Liver (tissue), 9 donors: ENCODE measurements around the gene RTF1. TPM values are rescaled to one million over a fixed set of nuclear protein-coding genes. Genes with fewer than 3 reads are reported as not detected.

ENCODE experiments used
- DNase-seq: peaks from one replicate; pipeline ENCODE4 v3.0.0-alpha.2; 2017; ENCODE audit warnings: low spot score
- H3K27ac ChIP-seq, 2 donors: one replicate each; pipeline ENCODE4 v1.7.0; 2013; ENCODE audit warnings: inconsistent platforms in 2 of 2, low read length in 2 of 2, control low read depth in 1 of 2, low read depth in 1 of 2, mild to moderate bottlenecking in 1 of 2
- H3K27me3 ChIP-seq, 4 donors: one replicate each; pipeline versions ENCODE4 v1.6.1 to v1.7.0; 2013; ENCODE audit warnings: low read length in 3 of 4, inconsistent platforms in 1 of 4, mild to moderate bottlenecking in 1 of 4, moderate library complexity in 1 of 4; ENCODE audit not compliant: control insufficient read depth in 4 of 4, insufficient read depth in 4 of 4
- H3K36me3 ChIP-seq, 4 donors: one replicate each; pipeline versions ENCODE4 v1.6.1 to v1.7.0; 2013; ENCODE audit warnings: low read length in 3 of 4, mild to moderate bottlenecking in 3 of 4, low read depth in 1 of 4, moderate library complexity in 1 of 4; ENCODE audit not compliant: control insufficient read depth in 4 of 4, insufficient read depth in 3 of 4
- H3K4me1 ChIP-seq, 4 donors: one replicate each; pipeline versions ENCODE4 v1.6.1 to v1.7.0; 2013; ENCODE audit warnings: low read length in 3 of 4, mild to moderate bottlenecking in 3 of 4, moderate library complexity in 1 of 4; ENCODE audit not compliant: control insufficient read depth in 4 of 4, insufficient read depth in 4 of 4
- H3K4me3 ChIP-seq, 3 donors: one replicate each; pipeline versions ENCODE4 v1.6.1 to v1.7.0; 2013; ENCODE audit warnings: low read length in 3 of 3, control low read depth in 1 of 3, low read depth in 1 of 3, mild to moderate bottlenecking in 1 of 3
- H3K9ac ChIP-seq, 2 donors: one replicate each; pipeline ENCODE4 v1.7.0; 2013; ENCODE audit warnings: low read length in 2 of 2, mild to moderate bottlenecking in 2 of 2, moderate library complexity in 2 of 2, control low read depth in 1 of 2, low read depth in 1 of 2
- H3K9me3 ChIP-seq, 4 donors: one replicate each; pipeline versions ENCODE4 v1.6.1 to v1.7.0; 2013; ENCODE audit warnings: low read length in 3 of 4; ENCODE audit not compliant: control insufficient read depth in 4 of 4
- EGR1 ChIP-seq, 2 donors: IDR thresholded peaks; 2 replicates each; pipeline ENCODE4 v1.6.1; 2016 to 2018; ENCODE audit warnings: antibody characterized with exemption in 2 of 2, low read depth in 2 of 2
- FOXA1 ChIP-seq: IDR thresholded peaks from 2 replicates; pipeline ENCODE4 v1.6.1; 2016; ENCODE audit warnings: antibody characterized with exemption
- FOXA2 ChIP-seq: IDR thresholded peaks from 2 replicates; pipeline ENCODE4 v1.6.1; 2016; ENCODE audit warnings: antibody characterized with exemption
- GABPA ChIP-seq, 2 donors: IDR thresholded peaks in 1 of 2; conservative IDR thresholded peaks in 1 of 2; 2 replicates each; pipeline ENCODE4 v1.6.1; 2016; ENCODE audit warnings: antibody characterized with exemption in 2 of 2, mild to moderate bottlenecking in 1 of 2, moderate library complexity in 1 of 2
- HNF4G ChIP-seq: IDR thresholded peaks from 2 replicates; pipeline ENCODE4 v1.6.1; 2016; ENCODE audit warnings: antibody characterized with exemption
- JUND ChIP-seq, 2 donors: IDR thresholded peaks; 2 replicates each; pipeline ENCODE4 v1.6.1; 2016; ENCODE audit warnings: antibody characterized with exemption in 2 of 2
- NR2F2 ChIP-seq: IDR thresholded peaks from 2 replicates; pipeline ENCODE4 v1.6.1; 2016; ENCODE audit warnings: antibody characterized with exemption
- RAD21 ChIP-seq, 2 donors: IDR thresholded peaks; 2 replicates each; pipeline ENCODE4 v1.6.1; 2016; ENCODE audit warnings: antibody characterized with exemption in 2 of 2, mild to moderate bottlenecking in 2 of 2
- RXRA ChIP-seq, 2 donors: IDR thresholded peaks; 2 replicates each; pipeline ENCODE4 v1.6.1; 2017 to 2018; ENCODE audit warnings: antibody characterized with exemption in 2 of 2, mild to moderate bottlenecking in 1 of 2
- TAF1 ChIP-seq: conservative IDR thresholded peaks from 2 replicates; pipeline ENCODE4 v1.6.1; 2016; ENCODE audit warnings: antibody characterized with exemption, mild to moderate bottlenecking
- YY1 ChIP-seq: IDR thresholded peaks from 2 replicates; pipeline ENCODE4 v1.6.1; 2016; ENCODE audit warnings: antibody characterized with exemption, mild to moderate bottlenecking
- WGBS: extraction: QIAGEN DNeasy Blood & Tissue Kit; methylation state at CpG from one replicate; pipeline ENCODE4 v1.1.7; 2013; 5-methylcytosine and 5-hydroxymethylcytosine counted together
- polyA plus RNA-seq, 2 donors: library from polyadenylated mRNA; stranded (reverse) in 1 of 2; unstranded in 1 of 2; fragments of 200-250 nt in 1 of 2; fragments of >200 nt in 1 of 2; fragmentation: Nextera tagmentation in 1 of 2; extraction: Ambion mirVana in 1 of 2; gene quantifications; one replicate each; pipeline versions ENCODE4 v1.2.1 to v1.2.3, GENCODE V29; 2013 to 2015
- total RNA-seq, 2 donors: library from RNA; depleted of rRNA; stranded (reverse); fragments of >200 nt; gene quantifications; one replicate each; pipeline ENCODE4 v1.2.3, GENCODE V29; 2014
- TF ChIP-seq, protein P1 (sequence below): IDR thresholded peaks from 2 replicates; pipeline ENCODE4 v1.6.1; 2016; ENCODE audit warnings: antibody characterized with exemption
- TF ChIP-seq, protein P2 (sequence below): IDR thresholded peaks from 2 replicates; pipeline ENCODE4 v1.6.1; 2016; ENCODE audit warnings: antibody characterized with exemption
- TF ChIP-seq, protein P3 (sequence below): IDR thresholded peaks from 2 replicates; pipeline ENCODE4 v1.6.1; 2016; ENCODE audit warnings: antibody characterized with exemption, mild to moderate bottlenecking
- TF ChIP-seq, protein P4 (sequence below): IDR thresholded peaks from 2 replicates; pipeline ENCODE4 v1.6.1; 2016; ENCODE audit warnings: antibody characterized with exemption
- TF ChIP-seq, protein P5 (sequence below): fragments of 150-350 bp; IDR thresholded peaks from 2 replicates; pipeline ENCODE4 v1.5.1; 2017; ENCODE audit warnings: improper control_type of control experiment, low read depth, low read length; ENCODE audit not compliant: missing input control
- donor health status: healthy.
- donor health status: healthy.
- donor health status: healthy.
- donor health status: healthy.
- donor health status: healthy.

RTF1 gene
- total and polyA plus RNA-seq, 4 donors, result 8.3 to 37.7 (median 12.1) TPM

DNA sequence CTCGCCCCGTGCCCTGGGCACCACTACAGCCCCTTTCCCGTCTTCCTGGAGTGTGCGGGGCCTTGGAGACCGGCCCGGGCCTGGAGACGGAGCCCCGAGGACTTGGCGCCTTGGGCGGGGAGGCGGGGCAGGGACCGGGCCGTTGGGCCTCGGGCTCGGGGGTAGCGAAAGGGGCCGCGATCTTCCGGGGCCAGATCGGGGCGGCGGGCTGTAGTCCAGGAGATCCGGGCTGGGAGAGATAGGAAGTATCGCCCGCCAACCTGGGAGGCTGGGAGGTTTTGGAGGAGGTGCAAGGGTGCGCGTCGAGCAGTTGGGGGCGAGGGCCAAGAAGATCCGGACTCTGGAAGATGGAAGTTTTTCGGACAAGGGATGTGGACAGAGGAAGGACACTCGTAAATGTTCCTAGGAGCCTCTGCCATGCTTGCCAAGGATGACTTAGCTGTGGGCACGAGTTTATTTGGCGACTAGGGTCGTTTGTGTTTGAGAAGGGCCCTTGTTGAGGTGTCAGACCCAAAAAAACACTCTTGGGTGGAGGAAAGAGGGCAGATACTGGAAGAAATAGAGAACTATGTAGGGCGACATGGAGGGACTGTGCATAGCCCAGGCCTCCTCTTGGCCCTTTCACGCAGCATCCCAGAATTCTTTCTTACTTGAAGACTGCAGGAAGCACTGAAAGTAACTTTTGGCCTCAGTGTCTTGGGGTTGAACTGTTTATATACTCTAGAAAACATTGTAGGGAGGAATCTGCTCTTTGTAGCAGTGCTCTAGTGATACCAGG is 712 bp downstream of the RTF1 start:
- H3K9ac ChIP-seq, result peak overlapping the region; percentile 84 to 95
- peak overlapping the region; percentile 77 to 98 (median 97) for H3K4me3 ChIP-seq
- H3K36me3 ChIP-seq, result no peaks in the 10 kb centered on the region
- H3K4me1 ChIP-seq, result peaks cover 1 to 21% (median 12%) of the 10 kb centered on the region in 4 donors
- under 1% methylated on average over 37 of the region's 37 CpGs for WGBS
- peak overlapping the region; percentile 85 to 88 for H3K27ac ChIP-seq
- no peaks in the 10 kb centered on the region for H3K9me3 ChIP-seq
- TF ChIP-seq GABPA (IDR thresholded peaks at IDR 0.05 in 1 of 2, conservative IDR thresholded peaks at IDR 0.05 in 1 of 2) (no peak), NR2F2 (no peak), JUND (IDR thresholded peaks at IDR 0.05) (no peak), HNF4G (no peak), FOXA1 (no peak), YY1 (no peak), RAD21 (IDR thresholded peaks at IDR 0.05) (no peak), FOXA2 (no peak), TAF1 (no peak)
- TF ChIP-seq, protein P1, sequence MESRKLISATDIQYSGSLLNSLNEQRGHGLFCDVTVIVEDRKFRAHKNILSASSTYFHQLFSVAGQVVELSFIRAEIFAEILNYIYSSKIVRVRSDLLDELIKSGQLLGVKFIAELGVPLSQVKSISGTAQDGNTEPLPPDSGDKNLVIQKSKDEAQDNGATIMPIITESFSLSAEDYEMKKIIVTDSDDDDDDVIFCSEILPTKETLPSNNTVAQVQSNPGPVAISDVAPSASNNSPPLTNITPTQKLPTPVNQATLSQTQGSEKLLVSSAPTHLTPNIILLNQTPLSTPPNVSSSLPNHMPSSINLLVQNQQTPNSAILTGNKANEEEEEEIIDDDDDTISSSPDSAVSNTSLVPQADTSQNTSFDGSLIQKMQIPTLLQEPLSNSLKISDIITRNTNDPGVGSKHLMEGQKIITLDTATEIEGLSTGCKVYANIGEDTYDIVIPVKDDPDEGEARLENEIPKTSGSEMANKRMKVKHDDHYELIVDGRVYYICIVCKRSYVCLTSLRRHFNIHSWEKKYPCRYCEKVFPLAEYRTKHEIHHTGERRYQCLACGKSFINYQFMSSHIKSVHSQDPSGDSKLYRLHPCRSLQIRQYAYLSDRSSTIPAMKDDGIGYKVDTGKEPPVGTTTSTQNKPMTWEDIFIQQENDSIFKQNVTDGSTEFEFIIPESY, result no peak
- TF ChIP-seq, protein P2, sequence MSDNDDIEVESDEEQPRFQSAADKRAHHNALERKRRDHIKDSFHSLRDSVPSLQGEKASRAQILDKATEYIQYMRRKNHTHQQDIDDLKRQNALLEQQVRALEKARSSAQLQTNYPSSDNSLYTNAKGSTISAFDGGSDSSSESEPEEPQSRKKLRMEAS, result no peak
- TF ChIP-seq, protein P3, sequence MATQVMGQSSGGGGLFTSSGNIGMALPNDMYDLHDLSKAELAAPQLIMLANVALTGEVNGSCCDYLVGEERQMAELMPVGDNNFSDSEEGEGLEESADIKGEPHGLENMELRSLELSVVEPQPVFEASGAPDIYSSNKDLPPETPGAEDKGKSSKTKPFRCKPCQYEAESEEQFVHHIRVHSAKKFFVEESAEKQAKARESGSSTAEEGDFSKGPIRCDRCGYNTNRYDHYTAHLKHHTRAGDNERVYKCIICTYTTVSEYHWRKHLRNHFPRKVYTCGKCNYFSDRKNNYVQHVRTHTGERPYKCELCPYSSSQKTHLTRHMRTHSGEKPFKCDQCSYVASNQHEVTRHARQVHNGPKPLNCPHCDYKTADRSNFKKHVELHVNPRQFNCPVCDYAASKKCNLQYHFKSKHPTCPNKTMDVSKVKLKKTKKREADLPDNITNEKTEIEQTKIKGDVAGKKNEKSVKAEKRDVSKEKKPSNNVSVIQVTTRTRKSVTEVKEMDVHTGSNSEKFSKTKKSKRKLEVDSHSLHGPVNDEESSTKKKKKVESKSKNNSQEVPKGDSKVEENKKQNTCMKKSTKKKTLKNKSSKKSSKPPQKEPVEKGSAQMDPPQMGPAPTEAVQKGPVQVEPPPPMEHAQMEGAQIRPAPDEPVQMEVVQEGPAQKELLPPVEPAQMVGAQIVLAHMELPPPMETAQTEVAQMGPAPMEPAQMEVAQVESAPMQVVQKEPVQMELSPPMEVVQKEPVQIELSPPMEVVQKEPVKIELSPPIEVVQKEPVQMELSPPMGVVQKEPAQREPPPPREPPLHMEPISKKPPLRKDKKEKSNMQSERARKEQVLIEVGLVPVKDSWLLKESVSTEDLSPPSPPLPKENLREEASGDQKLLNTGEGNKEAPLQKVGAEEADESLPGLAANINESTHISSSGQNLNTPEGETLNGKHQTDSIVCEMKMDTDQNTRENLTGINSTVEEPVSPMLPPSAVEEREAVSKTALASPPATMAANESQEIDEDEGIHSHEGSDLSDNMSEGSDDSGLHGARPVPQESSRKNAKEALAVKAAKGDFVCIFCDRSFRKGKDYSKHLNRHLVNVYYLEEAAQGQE, result no peak
- no peaks in the 10 kb centered on the region for H3K27me3 ChIP-seq
- no peak for DNase-seq

DNA sequence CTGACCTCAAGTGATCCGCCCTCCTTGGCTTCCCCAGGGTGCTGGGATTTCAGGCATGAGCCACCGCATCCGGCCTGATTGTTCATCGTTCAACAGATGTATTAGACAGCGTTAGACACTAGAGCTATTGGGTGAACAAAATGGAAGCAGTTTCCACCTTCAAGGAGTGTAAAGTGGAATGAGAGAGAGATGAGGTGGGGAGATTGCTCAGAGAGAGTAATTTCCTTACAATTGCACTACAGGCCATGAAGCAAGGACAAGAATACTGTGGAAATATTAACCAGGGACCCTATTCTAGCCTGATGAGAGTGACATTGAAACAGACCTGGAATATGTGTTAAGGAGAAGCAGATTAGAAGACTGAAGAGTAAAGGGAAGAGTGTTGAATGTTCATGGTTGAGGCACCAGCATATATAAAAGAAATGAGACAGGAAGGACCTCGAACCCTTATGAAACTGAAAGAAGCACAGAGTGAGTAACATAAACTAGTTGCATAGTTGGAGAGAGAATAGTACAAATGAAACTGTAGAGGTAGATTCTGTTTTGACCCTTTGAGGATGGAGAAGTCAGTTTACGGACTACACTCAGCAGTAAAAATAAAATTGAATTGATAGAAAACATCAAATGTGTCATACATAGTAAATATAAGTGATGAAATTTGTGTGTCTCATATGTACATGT is 7.2 kb downstream of the RTF1 start:
- Histone ChIP-seq H3K4me3 (no peak overlapping the region), H3K4me1 (peaks cover 0 to 6% (median 3%) of the 10 kb centered on the region in 4 donors), H3K27me3 (no peaks in the 10 kb centered on the region), H3K27ac (no peak overlapping the region), H3K9me3 (no peaks in the 10 kb centered on the region), H3K9ac (no peak overlapping the region), H3K36me3 (no peaks in the 10 kb centered on the region)
- 93% methylated on average over 7 of the region's 7 CpGs for WGBS
- no peak for DNase-seq
- no peak for TF ChIP-seq EGR1 (IDR thresholded peaks at IDR 0.05; ENCODE audit: low read depth in 2 of 2)
- no peak for TF ChIP-seq HNF4G
- no peak for TF ChIP-seq FOXA1
- TF ChIP-seq NR2F2, result no peak
- TF ChIP-seq, protein P4, sequence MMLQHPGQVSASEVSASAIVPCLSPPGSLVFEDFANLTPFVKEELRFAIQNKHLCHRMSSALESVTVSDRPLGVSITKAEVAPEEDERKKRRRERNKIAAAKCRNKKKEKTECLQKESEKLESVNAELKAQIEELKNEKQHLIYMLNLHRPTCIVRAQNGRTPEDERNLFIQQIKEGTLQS, result no peak
- TF ChIP-seq FOXA2, result no peak
- no peak for TF ChIP-seq RXRA (IDR thresholded peaks at IDR 0.05)
- no peak for TF ChIP-seq RAD21 (IDR thresholded peaks at IDR 0.05)
- TF ChIP-seq, protein P2, result no peak
- no peak for TF ChIP-seq JUND (IDR thresholded peaks at IDR 0.05)
- TF ChIP-seq TAF1, result no peak
- TF ChIP-seq, protein P5, sequence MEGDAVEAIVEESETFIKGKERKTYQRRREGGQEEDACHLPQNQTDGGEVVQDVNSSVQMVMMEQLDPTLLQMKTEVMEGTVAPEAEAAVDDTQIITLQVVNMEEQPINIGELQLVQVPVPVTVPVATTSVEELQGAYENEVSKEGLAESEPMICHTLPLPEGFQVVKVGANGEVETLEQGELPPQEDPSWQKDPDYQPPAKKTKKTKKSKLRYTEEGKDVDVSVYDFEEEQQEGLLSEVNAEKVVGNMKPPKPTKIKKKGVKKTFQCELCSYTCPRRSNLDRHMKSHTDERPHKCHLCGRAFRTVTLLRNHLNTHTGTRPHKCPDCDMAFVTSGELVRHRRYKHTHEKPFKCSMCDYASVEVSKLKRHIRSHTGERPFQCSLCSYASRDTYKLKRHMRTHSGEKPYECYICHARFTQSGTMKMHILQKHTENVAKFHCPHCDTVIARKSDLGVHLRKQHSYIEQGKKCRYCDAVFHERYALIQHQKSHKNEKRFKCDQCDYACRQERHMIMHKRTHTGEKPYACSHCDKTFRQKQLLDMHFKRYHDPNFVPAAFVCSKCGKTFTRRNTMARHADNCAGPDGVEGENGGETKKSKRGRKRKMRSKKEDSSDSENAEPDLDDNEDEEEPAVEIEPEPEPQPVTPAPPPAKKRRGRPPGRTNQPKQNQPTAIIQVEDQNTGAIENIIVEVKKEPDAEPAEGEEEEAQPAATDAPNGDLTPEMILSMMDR, result no peak
- TF ChIP-seq YY1, result no peak
- TF ChIP-seq, protein P3, result no peak
